Loucy (cell line): ENCODE results near the gene TLE3.
"Not testable (repeated sequence)": the region's sequence is repeated elsewhere in the genome, so short reads cannot be mapped to it uniquely, and the experiment has no call there.

ENCODE experiments used
- EZH2phosphoT487 ChIP-seq: fragments of 200-600 bp; IDR thresholded peaks from 2 replicates; pipeline ENCODE4 v1.6.1; 2018; ENCODE audit warnings: antibody characterized with exemption, mild to moderate bottlenecking, moderate library complexity, borderline replicate concordance
- TF ChIP-seq, protein P1 (sequence below): fragments of 200-600 bp; sonication (generic); conservative IDR thresholded peaks from 2 replicates; pipeline ENCODE4 v1.5.1; 2014; ENCODE audit warnings: mild to moderate bottlenecking, antibody characterized with exemption, low read length

DNA sequence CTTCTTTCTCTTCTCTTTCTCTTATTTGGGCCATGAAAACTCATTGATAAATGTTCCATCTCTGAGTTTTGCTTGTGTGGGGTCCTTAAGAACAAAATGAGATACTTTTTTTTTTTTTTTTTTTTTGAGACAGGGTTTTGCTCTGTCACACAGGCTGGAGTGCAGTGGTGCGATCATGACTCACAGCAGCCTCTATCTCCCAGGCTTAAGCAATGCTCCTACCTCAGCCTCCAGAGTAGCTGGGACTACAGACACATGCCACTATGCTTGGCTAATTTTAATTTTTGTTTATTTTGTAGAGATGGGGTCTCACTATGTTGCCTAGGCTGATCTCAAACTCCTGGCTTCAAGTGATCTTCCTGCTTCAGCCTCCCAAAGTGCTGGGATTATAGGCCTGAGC, 39.3 kb upstream of the TLE3 start:
- TF ChIP-seq, protein P1, sequence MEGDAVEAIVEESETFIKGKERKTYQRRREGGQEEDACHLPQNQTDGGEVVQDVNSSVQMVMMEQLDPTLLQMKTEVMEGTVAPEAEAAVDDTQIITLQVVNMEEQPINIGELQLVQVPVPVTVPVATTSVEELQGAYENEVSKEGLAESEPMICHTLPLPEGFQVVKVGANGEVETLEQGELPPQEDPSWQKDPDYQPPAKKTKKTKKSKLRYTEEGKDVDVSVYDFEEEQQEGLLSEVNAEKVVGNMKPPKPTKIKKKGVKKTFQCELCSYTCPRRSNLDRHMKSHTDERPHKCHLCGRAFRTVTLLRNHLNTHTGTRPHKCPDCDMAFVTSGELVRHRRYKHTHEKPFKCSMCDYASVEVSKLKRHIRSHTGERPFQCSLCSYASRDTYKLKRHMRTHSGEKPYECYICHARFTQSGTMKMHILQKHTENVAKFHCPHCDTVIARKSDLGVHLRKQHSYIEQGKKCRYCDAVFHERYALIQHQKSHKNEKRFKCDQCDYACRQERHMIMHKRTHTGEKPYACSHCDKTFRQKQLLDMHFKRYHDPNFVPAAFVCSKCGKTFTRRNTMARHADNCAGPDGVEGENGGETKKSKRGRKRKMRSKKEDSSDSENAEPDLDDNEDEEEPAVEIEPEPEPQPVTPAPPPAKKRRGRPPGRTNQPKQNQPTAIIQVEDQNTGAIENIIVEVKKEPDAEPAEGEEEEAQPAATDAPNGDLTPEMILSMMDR = not testable (repeated sequence)
- TF ChIP-seq EZH2phosphoT487 = not testable (repeated sequence)
